HepG2 (cell line): ENCODE data around the gene PLIN3. TPM values are rescaled to one million over a fixed set of nuclear protein-coding genes. Genes with fewer than 3 reads are reported as not detected.

Experiments
- ARNT2 ChIP-seq: sonication (generic); formaldehyde crosslinking; IDR thresholded peaks from 2 replicates; pipeline ENCODE4 v1.8.0; 2022; ENCODE audit warnings: mild to moderate bottlenecking, low read depth, missing genetic modification reagents, moderate library complexity
- FOSL1 ChIP-seq: sonication (generic); formaldehyde crosslinking; IDR thresholded peaks from 2 replicates; pipeline ENCODE4 v1.9.0; 2021; ENCODE audit warnings: missing genetic modification reagents, borderline replicate concordance
- KDM4B ChIP-seq: sonication (generic); formaldehyde crosslinking; IDR thresholded peaks from 2 replicates; pipeline ENCODE4 v1.4.0; 2020; ENCODE audit warnings: missing genetic modification reagents
- NFE2L2 ChIP-seq: fragments of 150-350 bp; IDR thresholded peaks from 2 replicates; pipeline ENCODE4 v1.6.1; 2014; ENCODE audit warnings: low read length
- RBAK ChIP-seq: sonication (generic); formaldehyde crosslinking; IDR thresholded peaks from 2 replicates; pipeline ENCODE4 v1.5.1; 2020; ENCODE audit warnings: mild to moderate bottlenecking, missing genetic modification reagents
- RFXANK ChIP-seq: IDR thresholded peaks from 2 replicates; pipeline ENCODE4 v1.6.1; 2016
- RXRB ChIP-seq: IDR thresholded peaks from 2 replicates; pipeline ENCODE4 v1.6.1; 2016; ENCODE audit warnings: borderline replicate concordance, missing genetic modification reagents, missing compliant biosample characterization
- SALL2 ChIP-seq: sonication (generic); formaldehyde crosslinking; IDR thresholded peaks from 2 replicates; pipeline ENCODE4 v1.8.1; 2023; ENCODE audit warnings: mild to moderate bottlenecking, missing genetic modification reagents, inconsistent platforms
- SAP130 ChIP-seq: IDR thresholded peaks from 2 replicates; pipeline ENCODE4 v1.6.1; 2016; ENCODE audit warnings: low read depth
- SKIL ChIP-seq: sonication (generic); formaldehyde crosslinking; IDR thresholded peaks from 2 replicates; pipeline ENCODE4 v1.8.0; 2022; ENCODE audit warnings: missing genetic modification reagents, mild to moderate bottlenecking, moderate library complexity, borderline replicate concordance
- SRSF9 ChIP-seq: fragments of 200-400 bp; formaldehyde crosslinking; IDR thresholded peaks from 2 replicates; pipeline ENCODE4 v1.6.1; 2018; ENCODE audit warnings: borderline replicate concordance, mild to moderate bottlenecking, low read depth, low read length; ENCODE audit not compliant: insufficient read depth, poor library complexity, severe bottlenecking
- TCF7 ChIP-seq: sonication (generic); IDR thresholded peaks from 2 replicates; pipeline ENCODE4 v1.6.1; 2016; ENCODE audit warnings: antibody characterized with exemption, low read depth
- THAP11 ChIP-seq: IDR thresholded peaks from 2 replicates; pipeline ENCODE4 v1.6.1; 2016; ENCODE audit warnings: missing biosample characterization, missing genetic modification reagents
- TMF1 ChIP-seq: sonication (generic); formaldehyde crosslinking; IDR thresholded peaks from 2 replicates; pipeline ENCODE4 v1.8.1; 2022; ENCODE audit warnings: low read depth, missing genetic modification reagents
- U2AF2 ChIP-seq: fragments of 200-400 bp; formaldehyde crosslinking; IDR thresholded peaks from 2 replicates; pipeline ENCODE4 v1.6.1; 2017; ENCODE audit warnings: low read depth, mild to moderate bottlenecking, low read length
- ZBTB3 ChIP-seq: sonication (generic); formaldehyde crosslinking; IDR thresholded peaks from 2 replicates; pipeline ENCODE4 v1.4.0; 2020; ENCODE audit warnings: low read depth, mild to moderate bottlenecking, moderate library complexity, missing genetic modification reagents, borderline replicate concordance
- ZFP82 ChIP-seq: sonication (generic); formaldehyde crosslinking; IDR thresholded peaks from 2 replicates; pipeline ENCODE4 v1.5.1; 2020; ENCODE audit warnings: mild to moderate bottlenecking, missing genetic modification reagents, borderline replicate concordance
- ZNF335 ChIP-seq: sonication (generic); formaldehyde crosslinking; IDR thresholded peaks from 2 replicates; pipeline ENCODE4 v1.4.0; 2020; ENCODE audit warnings: missing genetic modification reagents
- ZNF441 ChIP-seq: sonication (generic); formaldehyde crosslinking; IDR thresholded peaks from 2 replicates; pipeline ENCODE4 v1.7.0; 2021; ENCODE audit warnings: missing genetic modification reagents, borderline replicate concordance
- ZNF460 ChIP-seq: sonication (generic); formaldehyde crosslinking; IDR thresholded peaks from 2 replicates; pipeline ENCODE4 v1.5.1; 2020; ENCODE audit warnings: missing genetic modification reagents, mild to moderate bottlenecking, borderline replicate concordance
- ZNF75D ChIP-seq: sonication (generic); formaldehyde crosslinking; IDR thresholded peaks from 2 replicates; pipeline ENCODE4 v1.8.1; 2023; ENCODE audit warnings: missing genetic modification reagents, mild to moderate bottlenecking, borderline replicate concordance
- ZSCAN12 ChIP-seq: sonication (generic); formaldehyde crosslinking; IDR thresholded peaks from 2 replicates; pipeline ENCODE4 v1.9.0; 2021; ENCODE audit warnings: mild to moderate bottlenecking, missing genetic modification reagents
- polyA plus RNA-seq, 8 experiments: library from polyadenylated mRNA; depleted of rRNA in 3 of 8; stranded (reverse) in 7 of 8; unstranded in 1 of 8; fragments of >200 nt; fragmentation: Illumina TruSeq in 4 of 8; extraction: Trizol in 4 of 8; gene quantifications; 2 replicates each; pipeline versions ENCODE4 v1.2.1 to v1.2.3, GENCODE V29; 2011 to 2016; ENCODE audit warnings: low read depth in 4 of 8, missing spikeins in 1 of 8, mixed read lengths in 1 of 8; ENCODE audit not compliant: insufficient read depth in 1 of 8
- total RNA-seq, 5 experiments: library from RNA; depleted of rRNA; stranded (reverse); fragments of >200 nt; fragmentation: Illumina TruSeq; extraction: Trizol; gene quantifications; 2 replicates each; pipeline ENCODE4 v1.2.3, GENCODE V29; 2016; ENCODE audit warnings: low read depth in 1 of 5
- TF ChIP-seq, protein P1 (sequence below): IDR thresholded peaks from 2 replicates; pipeline ENCODE4 v1.6.1; 2012; ENCODE audit warnings: inconsistent platforms
- TF ChIP-seq, protein P2 (sequence below): sonication (generic); formaldehyde crosslinking; IDR thresholded peaks from 2 replicates; pipeline ENCODE4 v1.5.0; 2020; ENCODE audit warnings: mild to moderate bottlenecking, missing genetic modification reagents
- TF ChIP-seq, protein P3 (sequence below): IDR thresholded peaks from 2 replicates; pipeline ENCODE4 v1.6.1; 2016; ENCODE audit warnings: low read depth

The PLIN3 gene
- total and polyA plus RNA-seq, 2 of the 13 experiments (the other 11 are each of a cell fraction or from before 2014, with no cell fraction given) = 49.3 to 57.9 TPM

- no peak for TF ChIP-seq TCF7
- no peak for TF ChIP-seq KDM4B
- TF ChIP-seq ZNF335 (CRISPR knock-in tag) = no peak
- TF ChIP-seq, protein P1, sequence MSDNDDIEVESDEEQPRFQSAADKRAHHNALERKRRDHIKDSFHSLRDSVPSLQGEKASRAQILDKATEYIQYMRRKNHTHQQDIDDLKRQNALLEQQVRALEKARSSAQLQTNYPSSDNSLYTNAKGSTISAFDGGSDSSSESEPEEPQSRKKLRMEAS = peak; percentile 36; the same call in 1 of the 2 replicates
- TF ChIP-seq NFE2L2 = no peak
- TF ChIP-seq SRSF9 = no peak
- no peak for TF ChIP-seq U2AF2
- no peak for TF ChIP-seq FOSL1 (CRISPR knock-in tag)
- no peak for TF ChIP-seq ZFP82 (CRISPR knock-in tag)
- TF ChIP-seq, protein P2, sequence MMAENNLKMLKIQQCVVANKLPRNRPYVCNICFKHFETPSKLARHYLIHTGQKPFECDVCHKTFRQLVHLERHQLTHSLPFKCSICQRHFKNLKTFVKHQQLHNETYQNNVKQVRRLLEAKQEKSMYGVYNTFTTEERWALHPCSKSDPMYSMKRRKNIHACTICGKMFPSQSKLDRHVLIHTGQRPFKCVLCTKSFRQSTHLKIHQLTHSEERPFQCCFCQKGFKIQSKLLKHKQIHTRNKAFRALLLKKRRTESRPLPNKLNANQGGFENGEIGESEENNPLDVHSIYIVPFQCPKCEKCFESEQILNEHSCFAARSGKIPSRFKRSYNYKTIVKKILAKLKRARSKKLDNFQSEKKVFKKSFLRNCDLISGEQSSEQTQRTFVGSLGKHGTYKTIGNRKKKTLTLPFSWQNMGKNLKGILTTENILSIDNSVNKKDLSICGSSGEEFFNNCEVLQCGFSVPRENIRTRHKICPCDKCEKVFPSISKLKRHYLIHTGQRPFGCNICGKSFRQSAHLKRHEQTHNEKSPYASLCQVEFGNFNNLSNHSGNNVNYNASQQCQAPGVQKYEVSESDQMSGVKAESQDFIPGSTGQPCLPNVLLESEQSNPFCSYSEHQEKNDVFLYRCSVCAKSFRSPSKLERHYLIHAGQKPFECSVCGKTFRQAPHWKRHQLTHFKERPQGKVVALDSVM (CRISPR knock-in tag) = no peak
- no peak for TF ChIP-seq ZSCAN12 (CRISPR knock-in tag)
- no peak for TF ChIP-seq SKIL
- TF ChIP-seq RFXANK (CRISPR knock-in tag) = no peak
- no peak for TF ChIP-seq TMF1 (CRISPR knock-in tag)
- TF ChIP-seq ZNF441 = no peak
- TF ChIP-seq ZNF75D (CRISPR knock-in tag) = no peak
- TF ChIP-seq, protein P3, sequence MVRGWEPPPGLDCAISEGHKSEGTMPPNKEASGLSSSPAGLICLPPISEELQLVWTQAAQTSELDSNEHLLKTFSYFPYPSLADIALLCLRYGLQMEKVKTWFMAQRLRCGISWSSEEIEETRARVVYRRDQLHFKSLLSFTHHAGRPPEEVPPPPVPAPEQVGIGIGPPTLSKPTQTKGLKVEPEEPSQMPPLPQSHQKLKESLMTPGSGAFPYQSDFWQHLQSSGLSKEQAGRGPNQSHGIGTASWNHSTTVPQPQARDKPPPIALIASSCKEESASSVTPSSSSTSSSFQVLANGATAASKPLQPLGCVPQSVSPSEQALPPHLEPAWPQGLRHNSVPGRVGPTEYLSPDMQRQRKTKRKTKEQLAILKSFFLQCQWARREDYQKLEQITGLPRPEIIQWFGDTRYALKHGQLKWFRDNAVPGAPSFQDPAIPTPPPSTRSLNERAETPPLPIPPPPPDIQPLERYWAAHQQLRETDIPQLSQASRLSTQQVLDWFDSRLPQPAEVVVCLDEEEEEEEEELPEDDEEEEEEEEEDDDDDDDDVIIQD (CRISPR knock-in tag) = no peak
- no peak for TF ChIP-seq ARNT2 (CRISPR knock-in tag)
- TF ChIP-seq ZNF460 = 0 out of 2 replicates have a peak, but pooled peaks have one; percentile 61
- peak; percentile 22; the same call in 1 of the 2 replicates for TF ChIP-seq SAP130
- no peak for TF ChIP-seq ZBTB3
- TF ChIP-seq SALL2 (CRISPR knock-in tag) = no peak
- TF ChIP-seq RXRB (CRISPR knock-in tag) = no peak
- no peak for TF ChIP-seq RBAK (CRISPR knock-in tag)
- 0 out of 2 replicates have a peak, but pooled peaks have one; percentile 21 for TF ChIP-seq THAP11
Measured at GRCh38 chr19:4844348-4845179, 22.9 kb downstream of the PLIN3 start (continued).
